WTC11 (cell line): Measurements from ENCODE around the gene STXBP1. TPM values are rescaled to one million over a fixed set of nuclear protein-coding genes. Genes with fewer than 3 reads are reported as not detected.

Experiments
- ATAC-seq: fragments of 200-7000 bp; cut with Tn5 transposase; 2 replicates; pipeline ENCODE4 v1.10.0; 2021; ENCODE audit warnings: mild to moderate bottlenecking, moderate library complexity
- CTCF ChIA-PET: fragments of 300-600 bp; sonication (Branson Sonifier 250); formaldehyde crosslinking; loops from one replicate; lab custom pipeline; 2021; ENCODE audit warnings: antibody characterized with exemption; lab: Charles Lee
- POLR2A ChIA-PET: fragments of 350-600 bp; sonication (Branson Sonifier 250); formaldehyde crosslinking; loops from one replicate; lab custom pipeline; 2021; ENCODE audit warnings: antibody characterized with exemption; lab: Charles Lee
- DNase-seq: peaks from one replicate; pipeline ENCODE4 v3.0.0; 2021; ENCODE audit warnings: low spot score
- H3K27ac Mint-ChIP-seq: 2 replicates; pipeline ENCODE4 v1.8.0; 2021; ENCODE audit warnings: mixed read lengths
- H3K27me3 Mint-ChIP-seq: 2 replicates; pipeline ENCODE4 v1.8.0; 2021; ENCODE audit warnings: low read depth, mild to moderate bottlenecking, moderate library complexity, mixed read lengths
- H3K36me3 Mint-ChIP-seq: 2 replicates; pipeline ENCODE4 v1.8.0; 2021; ENCODE audit warnings: mixed read lengths
- H3K4me1 Mint-ChIP-seq: 2 replicates; pipeline ENCODE4 v1.8.0; 2022; ENCODE audit warnings: mixed read lengths
- H3K4me3 Mint-ChIP-seq: 2 replicates; pipeline ENCODE4 v1.8.0; 2021; ENCODE audit warnings: mild to moderate bottlenecking, moderate library complexity, mixed read lengths
- H3K9me3 Mint-ChIP-seq: 2 replicates; pipeline ENCODE4 v1.8.0; 2021; ENCODE audit warnings: mixed read lengths
- CBFB ChIP-seq: sonication (generic); formaldehyde crosslinking; IDR thresholded peaks from 2 replicates; pipeline ENCODE4 v1.8.1; 2022; ENCODE audit warnings: mild to moderate bottlenecking, low read depth, missing genetic modification reagents
- CREB1 ChIP-seq: sonication (generic); formaldehyde crosslinking; IDR thresholded peaks from 2 replicates; pipeline ENCODE4 v1.8.0; 2023; ENCODE audit warnings: mild to moderate bottlenecking, missing genetic modification reagents
- ESRRA ChIP-seq: sonication (generic); formaldehyde crosslinking; IDR thresholded peaks from 2 replicates; pipeline ENCODE4 v1.8.1; 2022; ENCODE audit warnings: mild to moderate bottlenecking, missing genetic modification reagents, borderline replicate concordance
- FOXJ3 ChIP-seq: sonication (generic); formaldehyde crosslinking; IDR thresholded peaks from 2 replicates; pipeline ENCODE4 v1.9.0; 2021; ENCODE audit warnings: missing genetic modification reagents, mild to moderate bottlenecking, borderline replicate concordance
- GABPB1 ChIP-seq: sonication (generic); formaldehyde crosslinking; IDR thresholded peaks from 2 replicates; pipeline ENCODE4 v1.8.1; 2023; ENCODE audit warnings: mild to moderate bottlenecking, missing genetic modification reagents
- HMGXB4 ChIP-seq: sonication (generic); formaldehyde crosslinking; IDR thresholded peaks from 2 replicates; pipeline ENCODE4 v1.8.1; 2023; ENCODE audit warnings: mild to moderate bottlenecking, moderate library complexity, missing genetic modification reagents
- JAZF1 ChIP-seq: fragments of 250-450 bp; sonication (Bioruptor Pico); IDR thresholded peaks from 2 replicates; pipeline ENCODE4 v1.9.0; 2021; ENCODE audit warnings: moderate library complexity, mild to moderate bottlenecking, inconsistent platforms
- JUN ChIP-seq: sonication (generic); formaldehyde crosslinking; IDR thresholded peaks from 2 replicates; pipeline ENCODE4 v1.8.0; 2023; ENCODE audit warnings: mild to moderate bottlenecking, missing genetic modification reagents
- NR1H2 ChIP-seq: sonication (generic); formaldehyde crosslinking; IDR thresholded peaks from 2 replicates; pipeline ENCODE4 v1.9.0; 2021; ENCODE audit warnings: mild to moderate bottlenecking, moderate library complexity, missing genetic modification reagents
- NR2C2 ChIP-seq: sonication (generic); formaldehyde crosslinking; IDR thresholded peaks from 2 replicates; pipeline ENCODE4 v1.8.0; 2022; ENCODE audit warnings: mild to moderate bottlenecking, missing genetic modification reagents
- RELA ChIP-seq: sonication (generic); formaldehyde crosslinking; IDR thresholded peaks from 2 replicates; pipeline ENCODE4 v1.8.1; 2022; ENCODE audit warnings: missing genetic modification reagents, mild to moderate bottlenecking, borderline replicate concordance
- SMAD4 ChIP-seq: sonication (generic); formaldehyde crosslinking; IDR thresholded peaks from 2 replicates; pipeline ENCODE4 v1.8.0; 2022; ENCODE audit warnings: mild to moderate bottlenecking, missing genetic modification reagents
- TEAD1 ChIP-seq: sonication (generic); formaldehyde crosslinking; IDR thresholded peaks from 2 replicates; pipeline ENCODE4 v1.8.0; 2022; ENCODE audit warnings: mild to moderate bottlenecking, missing genetic modification reagents
- TEAD4 ChIP-seq: sonication (generic); formaldehyde crosslinking; IDR thresholded peaks from 2 replicates; pipeline ENCODE4 v1.8.0; 2022; ENCODE audit warnings: mild to moderate bottlenecking, missing genetic modification reagents
- TP53 ChIP-seq: sonication (generic); formaldehyde crosslinking; IDR thresholded peaks from 2 replicates; pipeline ENCODE4 v1.8.1; 2023; ENCODE audit warnings: mild to moderate bottlenecking, missing genetic modification reagents
- USF1 ChIP-seq: sonication (generic); formaldehyde crosslinking; IDR thresholded peaks from 2 replicates; pipeline ENCODE4 v1.8.0; 2022; ENCODE audit warnings: mild to moderate bottlenecking, missing genetic modification reagents
- ZNF121 ChIP-seq: sonication (generic); formaldehyde crosslinking; IDR thresholded peaks from 2 replicates; pipeline ENCODE4 v1.8.0; 2023; ENCODE audit warnings: missing genetic modification reagents
- ZNF219 ChIP-seq: sonication (generic); formaldehyde crosslinking; IDR thresholded peaks from 2 replicates; pipeline ENCODE4 v1.8.0; 2023; ENCODE audit warnings: missing genetic modification reagents, mild to moderate bottlenecking, borderline replicate concordance
- ZNF317 ChIP-seq: sonication (generic); formaldehyde crosslinking; IDR thresholded peaks from 2 replicates; pipeline ENCODE4 v1.8.1; 2023; ENCODE audit warnings: low read depth, mild to moderate bottlenecking, moderate library complexity, missing genetic modification reagents, borderline replicate concordance
- ZNF396 ChIP-seq: fragments of 250-450 bp; sonication (Bioruptor Pico); IDR thresholded peaks from 2 replicates; pipeline ENCODE4 v1.8.0; 2021; ENCODE audit warnings: mild to moderate bottlenecking, moderate library complexity, borderline replicate concordance
- ZNF416 ChIP-seq: fragments of 250-450 bp; sonication (Bioruptor Pico); IDR thresholded peaks from 2 replicates; pipeline ENCODE4 v1.9.0; 2021; ENCODE audit warnings: mild to moderate bottlenecking, inconsistent platforms
- total RNA-seq: library from RNA; stranded (reverse); gene quantifications from 3 replicates; pipeline ENCODE4 v1.2.3, GENCODE V29; 2021
- TF ChIP-seq, protein P1 (sequence below): fragments of 250-450 bp; sonication (Bioruptor Pico); conservative IDR thresholded peaks from 2 replicates; pipeline ENCODE4 v1.9.0; 2021; ENCODE audit warnings: mild to moderate bottlenecking
- TF ChIP-seq, protein P2 (sequence below): sonication (generic); formaldehyde crosslinking; IDR thresholded peaks from 2 replicates; pipeline ENCODE4 v1.8.1; 2022; ENCODE audit warnings: mild to moderate bottlenecking, moderate library complexity, missing genetic modification reagents
- TF ChIP-seq, protein P3 (sequence below): sonication (generic); formaldehyde crosslinking; IDR thresholded peaks from 2 replicates; pipeline ENCODE4 v1.8.1; 2023; ENCODE audit warnings: mild to moderate bottlenecking, missing genetic modification reagents
- TF ChIP-seq, protein P4 (sequence below): sonication (generic); formaldehyde crosslinking; IDR thresholded peaks from 2 replicates; pipeline ENCODE4 v1.8.0; 2022; ENCODE audit warnings: missing genetic modification reagents

STXBP1 gene
- total RNA-seq, 1 experiment from 2014 or later: 37.1 TPM

DNA sequence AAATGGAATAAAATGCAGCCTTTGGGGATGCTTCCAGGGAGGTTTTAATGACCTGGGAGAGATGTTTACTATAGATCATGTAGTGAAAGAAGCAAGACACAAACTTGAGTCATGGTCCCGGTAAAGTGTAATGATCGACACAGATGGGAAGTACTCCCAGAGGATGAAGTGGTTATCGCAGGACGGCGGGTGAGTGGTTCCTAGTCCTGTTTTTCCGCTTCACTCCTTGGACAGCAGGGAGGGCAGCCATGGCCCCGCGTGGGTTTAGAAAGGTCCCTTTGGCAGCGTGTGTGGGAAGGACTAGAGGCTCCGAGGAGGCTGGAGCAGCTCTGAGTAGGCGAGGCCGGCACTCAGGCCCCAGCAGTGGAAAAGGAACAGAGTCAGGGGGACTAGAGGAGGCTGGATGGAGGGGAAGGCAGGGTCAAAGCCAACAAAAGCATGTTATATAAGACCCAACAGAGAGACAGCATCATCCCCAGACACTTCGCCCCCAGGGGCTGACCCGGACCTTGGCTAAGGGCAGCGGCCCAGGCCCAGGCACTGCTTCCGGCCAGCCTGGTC lies 49.2 kb upstream of the STXBP1 start:
- TF ChIP-seq JAZF1 (CRISPR knock-in tag) (no peak), ZNF396 (CRISPR knock-in tag) (no peak), ZNF121 (CRISPR knock-in tag) (no peak), ZNF416 (CRISPR knock-in tag) (no peak), JUN (no peak), USF1 (no peak), SMAD4 (CRISPR knock-in tag) (no peak), ESRRA (CRISPR knock-in tag) (no peak), TEAD4 (CRISPR knock-in tag) (no peak), NR1H2 (CRISPR knock-in tag) (no peak), FOXJ3 (CRISPR knock-in tag) (no peak), GABPB1 (no peak), NR2C2 (CRISPR knock-in tag) (no peak), ZNF317 (CRISPR knock-in tag) (no peak), CREB1 (CRISPR knock-in tag) (no peak), TP53 (CRISPR knock-in tag) (no peak)
- TF ChIP-seq, protein P1, sequence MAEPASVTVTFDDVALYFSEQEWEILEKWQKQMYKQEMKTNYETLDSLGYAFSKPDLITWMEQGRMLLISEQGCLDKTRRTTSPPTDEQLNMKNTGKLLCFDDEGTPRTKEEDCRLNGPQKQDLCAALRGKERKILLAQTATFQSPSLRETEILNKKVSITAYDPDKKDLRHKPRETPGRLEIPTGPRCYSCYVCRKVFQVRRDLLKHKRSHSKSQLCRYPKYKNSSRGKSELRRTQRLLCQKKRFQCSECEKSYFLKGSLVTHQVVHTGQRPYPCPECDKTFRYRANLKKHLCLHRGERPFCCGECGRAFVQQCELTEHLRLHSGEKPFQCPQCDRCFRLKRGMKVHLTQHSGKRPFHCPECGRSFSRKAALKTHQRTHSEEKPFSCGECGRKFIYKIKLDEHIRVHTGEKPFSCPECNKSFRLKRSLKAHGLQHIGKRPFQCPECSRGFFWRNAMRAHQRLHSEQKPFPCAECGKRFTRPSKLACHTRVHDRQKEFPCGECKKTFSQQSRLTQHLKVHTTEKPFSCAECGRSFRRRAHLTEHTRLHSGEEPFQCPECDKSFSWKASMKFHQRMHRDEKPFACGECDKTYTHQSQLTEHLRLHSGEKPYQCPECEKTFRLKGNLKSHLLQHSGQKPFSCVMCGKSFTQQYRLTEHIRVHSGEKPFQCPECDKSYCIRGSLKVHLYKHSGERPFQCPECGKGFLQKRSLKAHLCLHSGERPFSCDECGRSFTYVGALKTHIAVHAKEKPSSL (CRISPR knock-in tag): no peak
- TF ChIP-seq, protein P2, sequence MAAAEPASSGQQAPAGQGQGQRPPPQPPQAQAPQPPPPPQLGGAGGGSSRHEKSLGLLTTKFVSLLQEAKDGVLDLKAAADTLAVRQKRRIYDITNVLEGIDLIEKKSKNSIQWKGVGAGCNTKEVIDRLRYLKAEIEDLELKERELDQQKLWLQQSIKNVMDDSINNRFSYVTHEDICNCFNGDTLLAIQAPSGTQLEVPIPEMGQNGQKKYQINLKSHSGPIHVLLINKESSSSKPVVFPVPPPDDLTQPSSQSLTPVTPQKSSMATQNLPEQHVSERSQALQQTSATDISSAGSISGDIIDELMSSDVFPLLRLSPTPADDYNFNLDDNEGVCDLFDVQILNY (CRISPR knock-in tag): no peak
- Mint-ChIP-seq H3K4me1 (peaks cover 46% of the 10 kb centered on the region), H3K27me3 (no peaks in the 10 kb centered on the region; the same call in 1 of the 2 replicates), H3K4me3 (no peak overlapping the region), H3K36me3 (0 out of 2 replicates have a peak, but pooled peaks cover 3% of the 10 kb centered on the region), H3K27ac (peak overlapping the region; percentile 58), H3K9me3 (no peaks in the 10 kb centered on the region)
- ATAC-seq (no peak), DNase-seq (no peak)
- CTCF ChIA-PET: no interaction called here
- POLR2A ChIA-PET: no interaction called here

- Mint-ChIP-seq H3K36me3 (0 out of 2 replicates have a peak, but pooled peaks cover 3% of the 10 kb centered on the region), H3K27me3 (no peaks in the 10 kb centered on the region; the same call in 1 of the 2 replicates), H3K4me3 (no peak overlapping the region), H3K4me1 (peaks cover 39% of the 10 kb centered on the region), H3K27ac (no peak overlapping the region), H3K9me3 (no peaks in the 10 kb centered on the region)
- ATAC-seq: no peak
- POLR2A ChIA-PET: no interaction called here
- no peak for TF ChIP-seq RELA
- TF ChIP-seq, protein P3, sequence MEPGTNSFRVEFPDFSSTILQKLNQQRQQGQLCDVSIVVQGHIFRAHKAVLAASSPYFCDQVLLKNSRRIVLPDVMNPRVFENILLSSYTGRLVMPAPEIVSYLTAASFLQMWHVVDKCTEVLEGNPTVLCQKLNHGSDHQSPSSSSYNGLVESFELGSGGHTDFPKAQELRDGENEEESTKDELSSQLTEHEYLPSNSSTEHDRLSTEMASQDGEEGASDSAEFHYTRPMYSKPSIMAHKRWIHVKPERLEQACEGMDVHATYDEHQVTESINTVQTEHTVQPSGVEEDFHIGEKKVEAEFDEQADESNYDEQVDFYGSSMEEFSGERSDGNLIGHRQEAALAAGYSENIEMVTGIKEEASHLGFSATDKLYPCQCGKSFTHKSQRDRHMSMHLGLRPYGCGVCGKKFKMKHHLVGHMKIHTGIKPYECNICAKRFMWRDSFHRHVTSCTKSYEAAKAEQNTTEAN: no peak
- no peak for TF ChIP-seq ZNF219 (CRISPR knock-in tag)
- no peak for TF ChIP-seq CBFB
- TF ChIP-seq, protein P4, sequence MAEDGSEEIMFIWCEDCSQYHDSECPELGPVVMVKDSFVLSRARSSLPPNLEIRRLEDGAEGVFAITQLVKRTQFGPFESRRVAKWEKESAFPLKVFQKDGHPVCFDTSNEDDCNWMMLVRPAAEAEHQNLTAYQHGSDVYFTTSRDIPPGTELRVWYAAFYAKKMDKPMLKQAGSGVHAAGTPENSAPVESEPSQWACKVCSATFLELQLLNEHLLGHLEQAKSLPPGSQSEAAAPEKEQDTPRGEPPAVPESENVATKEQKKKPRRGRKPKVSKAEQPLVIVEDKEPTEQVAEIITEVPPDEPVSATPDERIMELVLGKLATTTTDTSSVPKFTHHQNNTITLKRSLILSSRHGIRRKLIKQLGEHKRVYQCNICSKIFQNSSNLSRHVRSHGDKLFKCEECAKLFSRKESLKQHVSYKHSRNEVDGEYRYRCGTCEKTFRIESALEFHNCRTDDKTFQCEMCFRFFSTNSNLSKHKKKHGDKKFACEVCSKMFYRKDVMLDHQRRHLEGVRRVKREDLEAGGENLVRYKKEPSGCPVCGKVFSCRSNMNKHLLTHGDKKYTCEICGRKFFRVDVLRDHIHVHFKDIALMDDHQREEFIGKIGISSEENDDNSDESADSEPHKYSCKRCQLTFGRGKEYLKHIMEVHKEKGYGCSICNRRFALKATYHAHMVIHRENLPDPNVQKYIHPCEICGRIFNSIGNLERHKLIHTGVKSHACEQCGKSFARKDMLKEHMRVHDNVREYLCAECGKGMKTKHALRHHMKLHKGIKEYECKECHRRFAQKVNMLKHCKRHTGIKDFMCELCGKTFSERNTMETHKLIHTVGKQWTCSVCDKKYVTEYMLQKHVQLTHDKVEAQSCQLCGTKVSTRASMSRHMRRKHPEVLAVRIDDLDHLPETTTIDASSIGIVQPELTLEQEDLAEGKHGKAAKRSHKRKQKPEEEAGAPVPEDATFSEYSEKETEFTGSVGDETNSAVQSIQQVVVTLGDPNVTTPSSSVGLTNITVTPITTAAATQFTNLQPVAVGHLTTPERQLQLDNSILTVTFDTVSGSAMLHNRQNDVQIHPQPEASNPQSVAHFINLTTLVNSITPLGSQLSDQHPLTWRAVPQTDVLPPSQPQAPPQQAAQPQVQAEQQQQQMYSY (CRISPR knock-in tag): no peak
- no peak for TF ChIP-seq TEAD1 (CRISPR knock-in tag)
- no peak for TF ChIP-seq HMGXB4 (CRISPR knock-in tag)
- CTCF ChIA-PET: no interaction called here
- no peak for DNase-seq
These were observed 48.5 kb upstream of the STXBP1 start for GRCh38 chr9:127563579-127563978.
